Upper lobe of left lung (tissue), 6 donors: Measurements from ENCODE around the gene NDST3. TPM values are rescaled to one million over a fixed set of nuclear protein-coding genes. Genes with fewer than 3 reads are reported as not detected.

Experiments used
- ATAC-seq, 2 donors: fragments of 200-7000 bp; cut with Tn5 transposase; one replicate each; pipeline ENCODE4 v1.9.1; 2022; ENCODE audit warnings: mild to moderate bottlenecking in 2 of 2, moderate library complexity in 2 of 2; ENCODE audit not compliant: low FRiP score in 2 of 2
- DNase-seq, 2 donors: peaks; one replicate each; pipeline ENCODE4 v3.0.0-alpha.2; 2019 to 2020
- H3K27ac ChIP-seq, 4 donors: fragments of 200-600 bp; sonication (generic); one replicate each; pipeline ENCODE4 v1.5.1; 2016 to 2019
- H3K27me3 ChIP-seq, 4 donors: fragments of 200-600 bp; sonication (generic); one replicate each; pipeline ENCODE4 v1.5.1; 2017 to 2019
- H3K36me3 ChIP-seq, 4 donors: fragments of 200-600 bp; sonication (generic); one replicate each; pipeline ENCODE4 v1.5.1; 2016 to 2019
- H3K4me1 ChIP-seq, 4 donors: fragments of 200-600 bp; sonication (generic); one replicate each; pipeline ENCODE4 v1.5.1; 2018 to 2019
- H3K4me3 ChIP-seq, 4 donors: fragments of 200-600 bp; sonication (generic); one replicate each; pipeline ENCODE4 v1.5.1; 2017 to 2019; ENCODE audit warnings: mild to moderate bottlenecking in 2 of 4, moderate library complexity in 1 of 4
- H3K9me3 ChIP-seq, 4 donors: fragments of 200-600 bp; sonication (generic); one replicate each; pipeline ENCODE4 v1.5.1; 2018 to 2019
- EP300 ChIP-seq, 4 donors: sonication (generic); formaldehyde crosslinking; IDR thresholded peaks; one replicate each; pipeline ENCODE4 v1.5.1; 2017; ENCODE audit warnings: antibody characterized with exemption in 4 of 4, control low read depth in 2 of 4
- POLR2A ChIP-seq, 4 donors: fragments of 450-650 bp; IDR thresholded peaks; one replicate each; pipeline ENCODE4 v1.5.1; 2016 to 2017; ENCODE audit warnings: antibody characterized with exemption in 4 of 4, mild to moderate bottlenecking in 2 of 4
- POLR2AphosphoS5 ChIP-seq, 2 donors: sonication (generic); formaldehyde crosslinking; IDR thresholded peaks; one replicate each; pipeline ENCODE4 v1.5.1; 2017; ENCODE audit warnings: antibody characterized with exemption in 2 of 2
- WGBS, 2 donors: methylation state at CpG; one replicate each; pipeline ENCODE4 v1.1.5; 2017 to 2018; 5-methylcytosine and 5-hydroxymethylcytosine counted together
- total RNA-seq, 6 donors: library from RNA; depleted of rRNA in 4 of 6; stranded (reverse); fragments of >200 nt in 4 of 6; gene quantifications; one replicate each; pipeline versions ENCODE4 v1.1.0 to v1.2.1, GENCODE V29; 2016 to 2021
- TF ChIP-seq, protein P1 (sequence below), 6 experiments: fragments of 450-650 bp in 4 of 6; fragments of 200-600 bp in 2 of 6; sonication (generic) in 2 of 6; IDR thresholded peaks; one replicate each; pipeline ENCODE4 v1.5.1; 2016 to 2019; ENCODE audit warnings: antibody characterized with exemption in 6 of 6
- donor health status: DM: no; HTN: no; CAD: no; lungs with moderate emphysema.
- donor health status: DM: no; HTN: yes; CAD: no; lungs with severe emphysema.

Gene NDST3
- total RNA-seq, 6 donors from 2014 or later = 0.11 to 0.13 TPM; not detected in 4

DNA sequence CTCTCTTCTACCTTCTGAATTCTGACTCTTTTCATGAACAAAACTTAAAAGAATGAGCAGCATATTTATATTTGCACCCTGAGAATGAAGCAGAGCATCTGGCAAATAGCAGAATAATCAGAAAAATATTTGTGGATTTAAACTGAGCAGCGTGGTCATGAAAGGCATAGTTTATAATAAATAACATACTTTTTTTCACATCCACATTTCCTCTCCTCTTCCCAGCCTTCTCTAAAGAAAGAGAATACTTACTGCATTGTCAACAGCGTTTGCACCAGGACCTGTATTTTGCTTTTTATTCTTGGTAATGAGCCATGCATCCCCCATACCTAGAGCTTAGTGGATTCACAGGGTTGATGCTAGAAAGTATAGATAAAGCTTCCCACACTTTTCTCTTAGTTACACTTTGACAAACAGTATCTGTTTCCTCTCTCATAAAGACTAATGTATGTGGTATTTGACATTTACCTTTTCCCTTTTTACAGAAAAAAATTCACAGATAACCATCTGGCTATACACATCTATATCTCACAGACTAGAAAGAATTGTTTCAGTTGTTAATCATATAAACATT lies 187.0 kb downstream of the NDST3 start:
- ATAC-seq (no peak), DNase-seq (no peak)
- Histone ChIP-seq H3K9me3 (no peaks in the 10 kb centered on the region), H3K4me1 (no peaks in the 10 kb centered on the region), H3K27ac (no peak overlapping the region), H3K36me3 (no peaks in the 10 kb centered on the region), H3K4me3 (no peak overlapping the region), H3K27me3 (no peaks in the 10 kb centered on the region)
- no peak for TF ChIP-seq POLR2AphosphoS5 (IDR thresholded peaks at IDR 0.05)
- TF ChIP-seq EP300 (IDR thresholded peaks at IDR 0.05) = no peak
- TF ChIP-seq POLR2A (IDR thresholded peaks at IDR 0.05) = no peak
- TF ChIP-seq, protein P1, sequence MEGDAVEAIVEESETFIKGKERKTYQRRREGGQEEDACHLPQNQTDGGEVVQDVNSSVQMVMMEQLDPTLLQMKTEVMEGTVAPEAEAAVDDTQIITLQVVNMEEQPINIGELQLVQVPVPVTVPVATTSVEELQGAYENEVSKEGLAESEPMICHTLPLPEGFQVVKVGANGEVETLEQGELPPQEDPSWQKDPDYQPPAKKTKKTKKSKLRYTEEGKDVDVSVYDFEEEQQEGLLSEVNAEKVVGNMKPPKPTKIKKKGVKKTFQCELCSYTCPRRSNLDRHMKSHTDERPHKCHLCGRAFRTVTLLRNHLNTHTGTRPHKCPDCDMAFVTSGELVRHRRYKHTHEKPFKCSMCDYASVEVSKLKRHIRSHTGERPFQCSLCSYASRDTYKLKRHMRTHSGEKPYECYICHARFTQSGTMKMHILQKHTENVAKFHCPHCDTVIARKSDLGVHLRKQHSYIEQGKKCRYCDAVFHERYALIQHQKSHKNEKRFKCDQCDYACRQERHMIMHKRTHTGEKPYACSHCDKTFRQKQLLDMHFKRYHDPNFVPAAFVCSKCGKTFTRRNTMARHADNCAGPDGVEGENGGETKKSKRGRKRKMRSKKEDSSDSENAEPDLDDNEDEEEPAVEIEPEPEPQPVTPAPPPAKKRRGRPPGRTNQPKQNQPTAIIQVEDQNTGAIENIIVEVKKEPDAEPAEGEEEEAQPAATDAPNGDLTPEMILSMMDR (IDR thresholded peaks at IDR 0.05) = no peak
- WGBS, 2 donors = 50 to 55% methylated on average over 2 of the region's 2 CpGs

DNA sequence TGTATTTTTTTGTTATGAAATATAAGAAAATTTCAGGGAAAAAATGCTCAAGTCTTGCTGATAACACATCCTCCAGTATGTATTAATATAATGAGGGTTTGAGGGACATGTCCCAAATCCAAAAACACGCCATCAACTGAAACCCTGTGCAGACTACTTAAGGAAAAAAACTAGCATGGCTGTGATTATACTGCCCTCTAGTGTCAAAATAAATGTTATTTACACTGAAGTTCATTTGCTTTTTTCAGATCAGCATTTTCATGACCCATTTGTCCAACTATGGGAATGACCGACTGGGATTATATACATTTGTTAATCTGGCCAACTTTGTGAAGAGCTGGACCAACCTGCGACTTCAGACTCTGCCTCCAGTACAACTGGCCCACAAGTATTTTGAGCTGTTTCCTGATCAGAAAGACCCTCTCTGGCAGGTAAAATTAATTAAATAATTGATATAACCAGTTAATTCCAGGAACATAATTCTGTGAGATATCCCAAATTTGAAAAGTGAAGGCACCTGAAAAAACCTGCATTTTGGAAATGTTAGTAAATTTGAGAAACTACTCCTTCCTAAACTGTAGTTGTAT lies 190.1 kb downstream of the NDST3 start:
- 9 to 15% methylated on average over 3 of the region's 3 CpGs for WGBS, 2 donors
- Histone ChIP-seq H3K4me1 (no peaks in the 10 kb centered on the region), H3K27ac (no peak overlapping the region), H3K9me3 (no peaks in the 10 kb centered on the region), H3K36me3 (no peaks in the 10 kb centered on the region), H3K27me3 (no peaks in the 10 kb centered on the region), H3K4me3 (no peak overlapping the region)
- DNase-seq (no peak), ATAC-seq (peak in 1 of 2 donors; percentile 57)
- TF ChIP-seq EP300 (IDR thresholded peaks at IDR 0.05) (no peak), POLR2A (IDR thresholded peaks at IDR 0.05) (no peak), POLR2AphosphoS5 (IDR thresholded peaks at IDR 0.05) (no peak)
- TF ChIP-seq, protein P1 (IDR thresholded peaks at IDR 0.05) = peak in 5 of 6 experiments; percentile 13 to 51 (median 39)

DNA sequence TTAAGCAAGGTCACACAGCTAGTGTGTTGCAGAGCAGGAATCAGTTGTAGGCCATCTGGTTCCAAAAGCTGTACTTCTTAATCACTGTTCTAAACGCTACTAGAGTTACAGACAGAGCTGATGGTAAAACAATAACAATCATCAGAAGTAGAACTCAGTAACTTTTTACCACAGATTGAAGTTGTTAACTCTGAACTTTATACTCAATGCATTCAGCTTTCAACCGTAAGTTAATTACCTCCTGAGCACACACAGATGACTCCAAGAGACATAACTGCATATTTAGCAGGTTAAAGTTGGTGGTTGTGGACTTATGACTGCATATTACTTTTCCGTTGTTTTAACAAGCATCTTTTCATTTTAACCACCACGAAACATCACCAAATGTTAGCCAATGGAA lies 191.2 kb downstream of the NDST3 start:
- DNase-seq (no peak), ATAC-seq (no peak)
- Histone ChIP-seq H3K27ac (no peak overlapping the region), H3K4me1 (no peaks in the 10 kb centered on the region), H3K36me3 (no peaks in the 10 kb centered on the region), H3K27me3 (no peaks in the 10 kb centered on the region), H3K9me3 (no peaks in the 10 kb centered on the region), H3K4me3 (no peak overlapping the region)
- TF ChIP-seq POLR2AphosphoS5 (IDR thresholded peaks at IDR 0.05) (no peak), POLR2A (IDR thresholded peaks at IDR 0.05) (no peak), EP300 (IDR thresholded peaks at IDR 0.05) (no peak)
- TF ChIP-seq, protein P1 (IDR thresholded peaks at IDR 0.05) = no peak
- 80 to 83% methylated on average over 4 of the region's 4 CpGs for WGBS, 2 donors

DNA sequence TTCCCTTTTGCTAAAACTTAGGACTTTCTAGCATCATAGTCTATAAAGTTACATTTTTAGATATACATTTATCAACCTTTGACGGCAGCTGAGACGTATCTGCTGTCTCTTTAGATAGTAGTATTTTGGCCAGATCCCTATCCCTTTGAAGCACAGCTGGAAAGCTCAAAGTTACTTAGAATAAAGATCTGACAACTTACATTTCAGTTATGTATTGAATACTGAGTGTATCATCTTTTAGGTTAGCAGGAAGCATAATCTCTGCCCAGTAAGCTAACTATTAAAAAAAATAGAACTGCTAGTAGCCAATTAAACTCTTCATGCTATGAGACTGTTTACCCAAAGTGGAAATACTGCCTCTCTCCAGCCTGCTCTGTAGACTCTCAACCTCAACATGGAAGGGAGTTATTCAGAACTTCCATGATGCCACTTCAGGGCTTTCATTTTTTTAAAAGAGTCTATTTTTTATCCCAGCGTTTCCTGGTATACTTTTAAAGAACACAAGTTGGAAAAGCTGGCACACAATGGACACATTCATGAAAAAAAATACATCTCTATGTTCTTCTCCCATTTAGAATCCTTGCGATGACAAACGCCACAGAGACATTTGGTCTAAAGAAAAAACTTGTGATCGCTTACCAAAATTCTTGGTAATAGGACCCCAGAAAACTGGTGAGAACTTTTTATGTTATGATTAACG lies 192.2 kb downstream of the NDST3 start:
- Histone ChIP-seq H3K4me3 (no peak overlapping the region), H3K4me1 (no peaks in the 10 kb centered on the region), H3K36me3 (no peaks in the 10 kb centered on the region), H3K27me3 (no peaks in the 10 kb centered on the region), H3K9me3 (no peaks in the 10 kb centered on the region), H3K27ac (no peak overlapping the region)
- DNase-seq = no peak
- TF ChIP-seq POLR2A (IDR thresholded peaks at IDR 0.05) (no peak), EP300 (IDR thresholded peaks at IDR 0.05) (no peak), POLR2AphosphoS5 (IDR thresholded peaks at IDR 0.05) (no peak)
- TF ChIP-seq, protein P1 (IDR thresholded peaks at IDR 0.05) = no peak
- no peak for ATAC-seq
- 74 to 79% methylated on average over 7 of the region's 7 CpGs for WGBS, 2 donors
